ENCODE results near the gene IGF1R. TPM values are rescaled to one million over a fixed set of nuclear protein-coding genes. Genes with fewer than 3 reads are reported as not detected.

Gene IGF1R
- total RNA-seq, 1 donor from 2014 or later: 23.5 TPM

- Histone ChIP-seq H3K9me3 (ENCODE audit: low read depth) (no peaks in the 10 kb centered on the region), H3K79me2 (ENCODE audit: low read depth) (no peaks in the 10 kb centered on the region), H3K4me3 (no peak overlapping the region), H3K27ac (no peak overlapping the region), H3K9ac (no peak overlapping the region), H3K4me2 (no peak overlapping the region), H2AFZ (replicated peaks) (no peak overlapping the region), H3K4me1 (no peaks in the 10 kb centered on the region), H4K20me1 (ENCODE audit: low read depth) (no peaks in the 10 kb centered on the region), H3K36me3 (no peaks in the 10 kb centered on the region), H3F3A (ENCODE audit: low read depth) (no peaks in the 10 kb centered on the region), H3K27me3 (no peaks in the 10 kb centered on the region)
- H3K9me3 Mint-ChIP-seq: no peaks in the 10 kb centered on the region
- peaks cover 11% of the 10 kb centered on the region for H3K4me1 Mint-ChIP-seq
- DNase-seq (ENCODE audit: low spot score): peak; percentile 25
- TF ChIP-seq EZH2 (IDR thresholded peaks at IDR 0.05): no peak
- H3K4me3 Mint-ChIP-seq: no peak overlapping the region
- H3K27ac Mint-ChIP-seq: no peak overlapping the region
- H3K27me3 Mint-ChIP-seq (ENCODE audit: insufficient read depth, low read depth): peaks cover 4% of the 10 kb centered on the region
- H3K36me3 Mint-ChIP-seq: no peaks in the 10 kb centered on the region
Measured at GRCh38 chr15:98609144-98609852, 39.0 kb upstream of the IGF1R start.

- Histone ChIP-seq H4K20me1 (ENCODE audit: low read depth) (no peaks in the 10 kb centered on the region), H3K9me3 (ENCODE audit: low read depth) (no peaks in the 10 kb centered on the region), H3K27me3 (no peaks in the 10 kb centered on the region), H3K27ac (no peak overlapping the region), H3K4me2 (no peak overlapping the region), H3K9ac (no peak overlapping the region), H3K36me3 (no peaks in the 10 kb centered on the region), H2AFZ (replicated peaks) (no peak overlapping the region), H3K4me3 (no peak overlapping the region), H3F3A (ENCODE audit: low read depth) (no peaks in the 10 kb centered on the region), H3K4me1 (no peaks in the 10 kb centered on the region), H3K79me2 (ENCODE audit: low read depth) (no peaks in the 10 kb centered on the region)
- TF ChIP-seq EZH2phosphoT487 (IDR thresholded peaks at IDR 0.05) (no peak), CTCF (IDR thresholded peaks at IDR 0.05) (no peak), EZH2 (IDR thresholded peaks at IDR 0.05) (no peak)
- Mint-ChIP-seq H3K9me3 (no peaks in the 10 kb centered on the region), H3K27ac (no peak overlapping the region), H3K4me1 (peaks cover 11% of the 10 kb centered on the region), H3K27me3 (ENCODE audit: insufficient read depth, low read depth) (peaks cover 4% of the 10 kb centered on the region), H3K36me3 (no peaks in the 10 kb centered on the region), H3K4me3 (no peak overlapping the region)
- DNase-seq (ENCODE audit: low spot score): no peak
Measured at GRCh38 chr15:98610991-98611390, 37.3 kb upstream of the IGF1R start.

- no peak overlapping the region for H2AFZ ChIP-seq (replicated peaks)
- no peaks in the 10 kb centered on the region for H3K4me1 ChIP-seq
- H3K4me3 ChIP-seq: no peak overlapping the region
- H3K79me2 ChIP-seq (ENCODE audit: low read depth): no peaks in the 10 kb centered on the region
- no peak overlapping the region for H3K4me2 ChIP-seq
- no peaks in the 10 kb centered on the region for H3K9me3 ChIP-seq (ENCODE audit: low read depth)
- H3K9ac ChIP-seq: no peak overlapping the region
- no peak overlapping the region for H3K27ac ChIP-seq
- no peaks in the 10 kb centered on the region for H3F3A ChIP-seq (ENCODE audit: low read depth)
- Mint-ChIP-seq H3K27me3 (ENCODE audit: insufficient read depth, low read depth) (peaks cover 2% of the 10 kb centered on the region), H3K9me3 (no peaks in the 10 kb centered on the region), H3K4me1 (peaks cover 11% of the 10 kb centered on the region), H3K27ac (no peak overlapping the region), H3K4me3 (no peak overlapping the region), H3K36me3 (no peaks in the 10 kb centered on the region)
- H3K27me3 ChIP-seq: no peaks in the 10 kb centered on the region
- no peaks in the 10 kb centered on the region for H4K20me1 ChIP-seq (ENCODE audit: low read depth)
- no peak for TF ChIP-seq CTCF (IDR thresholded peaks at IDR 0.05)
- H3K36me3 ChIP-seq: no peaks in the 10 kb centered on the region
- no peak for DNase-seq (ENCODE audit: low spot score)
Measured at GRCh38 chr15:98611808-98612207, 36.5 kb upstream of the IGF1R start.

- Mint-ChIP-seq H3K9me3 (no peaks in the 10 kb centered on the region), H3K27me3 (ENCODE audit: insufficient read depth, low read depth) (peaks cover 2% of the 10 kb centered on the region), H3K27ac (no peak overlapping the region), H3K4me3 (no peak overlapping the region), H3K4me1 (peaks cover 11% of the 10 kb centered on the region), H3K36me3 (no peaks in the 10 kb centered on the region)
- H3F3A ChIP-seq (ENCODE audit: low read depth): no peaks in the 10 kb centered on the region
- H3K79me2 ChIP-seq (ENCODE audit: low read depth): no peaks in the 10 kb centered on the region
- no peak for TF ChIP-seq EZH2phosphoT487 (IDR thresholded peaks at IDR 0.05)
- no peak for TF ChIP-seq EZH2 (IDR thresholded peaks at IDR 0.05)
- H3K36me3 ChIP-seq: no peaks in the 10 kb centered on the region
- no peak overlapping the region for H3K4me3 ChIP-seq
- no peak overlapping the region for H3K27ac ChIP-seq
- DNase-seq (ENCODE audit: low spot score): no peak
- H3K4me2 ChIP-seq: no peak overlapping the region
- no peaks in the 10 kb centered on the region for H3K9me3 ChIP-seq (ENCODE audit: low read depth)
- H2AFZ ChIP-seq (replicated peaks): no peak overlapping the region
- H3K27me3 ChIP-seq: no peaks in the 10 kb centered on the region
- no peaks in the 10 kb centered on the region for H3K4me1 ChIP-seq
- no peaks in the 10 kb centered on the region for H4K20me1 ChIP-seq (ENCODE audit: low read depth)
- H3K9ac ChIP-seq: no peak overlapping the region
Measured at GRCh38 chr15:98612490-98613110, 35.7 kb upstream of the IGF1R start.

All from neural progenitor cell (in vitro differentiated cells).